ENCODE measurements around the gene SNCG. TPM values are rescaled to one million over a fixed set of nuclear protein-coding genes. Genes with fewer than 3 reads are reported as not detected.
"Not testable (repeated sequence)": the region's sequence is repeated elsewhere in the genome, so short reads cannot be mapped to it uniquely, and the experiment has no call there.

SNCG gene
- total RNA-seq, 1 experiment from 2014 or later, result 7.3 TPM

DNA sequence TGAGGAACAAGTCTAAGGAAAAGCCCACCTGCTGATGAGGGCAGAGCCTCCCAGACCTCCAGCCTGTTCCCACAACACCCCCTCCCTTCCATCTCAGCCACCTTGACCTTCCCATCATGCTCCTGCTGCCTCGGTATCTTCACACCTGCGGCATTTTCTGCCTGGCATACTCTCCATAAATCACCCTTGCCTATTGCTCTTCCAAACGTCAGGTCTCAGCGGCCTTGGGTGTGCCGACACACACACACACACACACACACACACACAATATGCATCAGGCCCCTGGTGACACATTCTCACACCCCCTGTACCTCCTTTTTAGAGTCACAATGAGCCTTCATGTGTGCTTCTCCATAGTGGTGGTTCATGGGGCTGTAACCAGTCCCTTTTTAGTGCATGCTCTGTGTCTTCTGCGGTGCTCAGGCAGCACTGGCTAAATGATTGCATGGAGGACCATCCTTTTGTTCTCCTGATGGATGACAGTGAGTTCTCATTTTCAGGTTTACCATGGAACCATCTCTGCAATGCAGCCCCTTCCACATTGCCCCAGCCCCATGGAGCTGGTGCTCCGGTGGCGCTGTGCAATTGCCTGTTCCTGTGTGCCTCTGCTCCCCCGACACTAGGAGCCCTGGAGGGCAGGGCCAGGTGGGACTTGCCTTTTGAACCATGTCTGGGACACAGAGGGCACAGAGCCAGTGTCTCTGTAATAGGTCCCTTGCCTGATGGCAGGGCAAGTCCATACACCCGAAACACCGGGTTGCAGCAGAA lies 14.4 kb downstream of the SNCG start:
- no TSS peak for BruUV-seq (replicated peaks)
- CTCF ChIA-PET, result no interaction called here
- POLR2A ChIA-PET, result no interaction called here
- no peak overlapping the region for H3K4me3 Mint-ChIP-seq (ENCODE audit: unreplicated experiment)
- no peaks in the 10 kb centered on the region for H3K9me3 Mint-ChIP-seq (ENCODE audit: unreplicated experiment)
- peak overlapping the region; percentile 97 for H3K27ac Mint-ChIP-seq (ENCODE audit: low read depth, unreplicated experiment)
- H3K36me3 Mint-ChIP-seq (ENCODE audit: insufficient read depth, unreplicated experiment), result peaks cover 5% of the 10 kb centered on the region
- TF ChIP-seq, protein P1, sequence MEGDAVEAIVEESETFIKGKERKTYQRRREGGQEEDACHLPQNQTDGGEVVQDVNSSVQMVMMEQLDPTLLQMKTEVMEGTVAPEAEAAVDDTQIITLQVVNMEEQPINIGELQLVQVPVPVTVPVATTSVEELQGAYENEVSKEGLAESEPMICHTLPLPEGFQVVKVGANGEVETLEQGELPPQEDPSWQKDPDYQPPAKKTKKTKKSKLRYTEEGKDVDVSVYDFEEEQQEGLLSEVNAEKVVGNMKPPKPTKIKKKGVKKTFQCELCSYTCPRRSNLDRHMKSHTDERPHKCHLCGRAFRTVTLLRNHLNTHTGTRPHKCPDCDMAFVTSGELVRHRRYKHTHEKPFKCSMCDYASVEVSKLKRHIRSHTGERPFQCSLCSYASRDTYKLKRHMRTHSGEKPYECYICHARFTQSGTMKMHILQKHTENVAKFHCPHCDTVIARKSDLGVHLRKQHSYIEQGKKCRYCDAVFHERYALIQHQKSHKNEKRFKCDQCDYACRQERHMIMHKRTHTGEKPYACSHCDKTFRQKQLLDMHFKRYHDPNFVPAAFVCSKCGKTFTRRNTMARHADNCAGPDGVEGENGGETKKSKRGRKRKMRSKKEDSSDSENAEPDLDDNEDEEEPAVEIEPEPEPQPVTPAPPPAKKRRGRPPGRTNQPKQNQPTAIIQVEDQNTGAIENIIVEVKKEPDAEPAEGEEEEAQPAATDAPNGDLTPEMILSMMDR (IDR thresholded peaks at IDR 0.05; ENCODE audit: unreplicated experiment), result no peak
- H3K4me1 Mint-ChIP-seq (ENCODE audit: insufficient read depth, unreplicated experiment), result peaks cover 43% of the 10 kb centered on the region
- H3K27me3 Mint-ChIP-seq (ENCODE audit: insufficient read depth, unreplicated experiment), result no peaks in the 10 kb centered on the region
- intact Hi-C loops (cut with micrococcal nuclease), result no loop called here
- no peak for DNase-seq (ENCODE audit: unreplicated experiment)

- no peak for DNase-seq (ENCODE audit: unreplicated experiment)
- Mint-ChIP-seq H3K27ac (ENCODE audit: low read depth, unreplicated experiment) (peak overlapping the region; percentile 1), H3K27me3 (ENCODE audit: insufficient read depth, unreplicated experiment) (no peaks in the 10 kb centered on the region), H3K4me1 (ENCODE audit: insufficient read depth, unreplicated experiment) (peaks cover 43% of the 10 kb centered on the region), H3K4me3 (ENCODE audit: unreplicated experiment) (peak overlapping the region; percentile 19), H3K36me3 (ENCODE audit: insufficient read depth, unreplicated experiment) (peaks cover 5% of the 10 kb centered on the region), H3K9me3 (ENCODE audit: unreplicated experiment) (no peaks in the 10 kb centered on the region)
- no TSS peak for BruUV-seq (replicated peaks)
- ChIA-PET POLR2A (interaction anchor here (0.8 to 1.4 kb wide), 2 partner anchors 108 to 121 kb away, joined by 3 to 7 read pairs; partner anchors contain the start of gene SHLD2), CTCF (interaction anchor here (0.7 kb wide), 2 partner anchors 11 to 217 kb away, joined by 3 read pairs; no protein-coding TSS in a partner anchor)
- TF ChIP-seq, protein P1 (IDR thresholded peaks at IDR 0.05; ENCODE audit: unreplicated experiment), result no peak
- intact Hi-C loops (cut with micrococcal nuclease), result no loop called here
Observed at GRCh38 chr10:86974484-86974883, 16.1 kb downstream of the SNCG start.

GRCh38 chr10:86976362-86977056 lies 18.1 kb downstream of the SNCG start:
- intact Hi-C loops (cut with micrococcal nuclease), result no loop called here
- no peak for DNase-seq (ENCODE audit: unreplicated experiment)
- BruUV-seq (replicated peaks), result no TSS peak
- Mint-ChIP-seq H3K27ac (ENCODE audit: low read depth, unreplicated experiment) (no peak overlapping the region), H3K4me3 (ENCODE audit: unreplicated experiment) (no peak overlapping the region), H3K36me3 (ENCODE audit: insufficient read depth, unreplicated experiment) (peaks cover 5% of the 10 kb centered on the region), H3K4me1 (ENCODE audit: insufficient read depth, unreplicated experiment) (peaks cover 35% of the 10 kb centered on the region), H3K27me3 (ENCODE audit: insufficient read depth, unreplicated experiment) (no peaks in the 10 kb centered on the region), H3K9me3 (ENCODE audit: unreplicated experiment) (no peaks in the 10 kb centered on the region)
- CTCF ChIA-PET, result interaction anchor here (0.6 kb wide), 1 partner anchor 266 kb away, joined by 4 read pairs; no protein-coding TSS in a partner anchor
- POLR2A ChIA-PET, result interaction anchor here (0.6 to 1.2 kb wide), 4 partner anchors 8 to 72 kb away, joined by 3 read pairs; partner anchors contain the start of gene ADIRF
- TF ChIP-seq, protein P1 (IDR thresholded peaks at IDR 0.05; ENCODE audit: unreplicated experiment), result no peak

GRCh38 chr10:86978457-86978856 lies 20.1 kb downstream of the SNCG start:
- POLR2A ChIA-PET, result interaction anchor here (0.6 to 0.7 kb wide), 2 partner anchors 19 to 336 kb away, joined by 3 read pairs; no protein-coding TSS in a partner anchor
- intact Hi-C loops (cut with micrococcal nuclease); H3K27me3 Mint-ChIP-seq (ENCODE audit: insufficient read depth, unreplicated experiment); H3K4me3 Mint-ChIP-seq (ENCODE audit: unreplicated experiment); BruUV-seq (replicated peaks); H3K36me3 Mint-ChIP-seq (ENCODE audit: insufficient read depth, unreplicated experiment); H3K9me3 Mint-ChIP-seq (ENCODE audit: unreplicated experiment): not testable (repeated sequence)
- Mint-ChIP-seq H3K4me1 (ENCODE audit: insufficient read depth, unreplicated experiment) (peaks cover 21% of the 10 kb centered on the region), H3K27ac (ENCODE audit: low read depth, unreplicated experiment) (peak overlapping the region; percentile 16)
- peak; percentile 30 for DNase-seq (ENCODE audit: unreplicated experiment)
- CTCF ChIA-PET, result interaction anchor here (0.6 kb wide), 1 partner anchor 558 kb away, joined by 4 read pairs; no protein-coding TSS in a partner anchor

All from MCF 10A (cell line).